Measurements from ENCODE around the gene MTURN. TPM values are rescaled to one million over a fixed set of nuclear protein-coding genes. Genes with fewer than 3 reads are reported as not detected.

MTURN gene
- total RNA-seq, 2 experiments from 2014 or later, result 38.4 to 38.9 TPM

DNA sequence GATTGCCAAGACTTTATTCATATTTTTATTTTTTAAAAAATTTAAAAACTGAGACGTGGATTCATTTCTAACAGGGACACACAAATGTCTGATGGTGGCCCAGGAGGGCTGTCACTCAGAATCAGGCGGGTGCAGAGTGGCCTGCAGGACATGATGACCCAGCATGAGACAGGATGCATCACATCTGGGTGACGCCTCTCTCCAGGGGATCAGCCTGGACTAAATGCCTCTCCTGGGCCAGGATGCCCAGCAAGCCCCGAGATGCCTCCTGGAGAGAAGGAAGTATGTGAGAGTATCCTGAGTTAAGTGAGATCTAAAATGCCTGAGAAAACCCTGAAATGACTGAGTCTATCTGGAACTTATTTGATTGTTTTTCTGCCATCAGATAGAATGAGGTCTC, 16.9 kb upstream of the MTURN start:
- intact Hi-C loops (cut with DNase I, micrococcal nuclease), result no loop called here
- Histone ChIP-seq H3K4me1 (ENCODE audit: insufficient read depth, low read length) (no peaks in the 10 kb centered on the region), H3K4me3 (ENCODE audit: low read length) (no peak overlapping the region), H3K27ac (ENCODE audit: low read depth in 1 of 2, low read length in 2 of 2) (no peak overlapping the region), H3K27me3 (ENCODE audit: control insufficient read depth in 1 of 2, insufficient read depth in 2 of 2, low read length in 2 of 2) (no peaks in the 10 kb centered on the region), H3K36me3 (ENCODE audit: insufficient read depth, low read length) (no peaks in the 10 kb centered on the region), H3K9me3 (ENCODE audit: control insufficient read depth in 1 of 2, insufficient read depth in 1 of 2, low read length in 2 of 2) (no peaks in the 10 kb centered on the region)
- H3K9me3 Mint-ChIP-seq, result peaks cover 6% of the 10 kb centered on the region
- ChIA-PET POLR2A (no interaction called here), CTCF (no interaction called here)
- DNase-seq (no peak), ATAC-seq (ENCODE audit: poor library complexity) (no peak)
- no peaks in the 10 kb centered on the region for H3K27me3 Mint-ChIP-seq
- no peak overlapping the region for H3K27ac Mint-ChIP-seq
- TF ChIP-seq, protein P1, sequence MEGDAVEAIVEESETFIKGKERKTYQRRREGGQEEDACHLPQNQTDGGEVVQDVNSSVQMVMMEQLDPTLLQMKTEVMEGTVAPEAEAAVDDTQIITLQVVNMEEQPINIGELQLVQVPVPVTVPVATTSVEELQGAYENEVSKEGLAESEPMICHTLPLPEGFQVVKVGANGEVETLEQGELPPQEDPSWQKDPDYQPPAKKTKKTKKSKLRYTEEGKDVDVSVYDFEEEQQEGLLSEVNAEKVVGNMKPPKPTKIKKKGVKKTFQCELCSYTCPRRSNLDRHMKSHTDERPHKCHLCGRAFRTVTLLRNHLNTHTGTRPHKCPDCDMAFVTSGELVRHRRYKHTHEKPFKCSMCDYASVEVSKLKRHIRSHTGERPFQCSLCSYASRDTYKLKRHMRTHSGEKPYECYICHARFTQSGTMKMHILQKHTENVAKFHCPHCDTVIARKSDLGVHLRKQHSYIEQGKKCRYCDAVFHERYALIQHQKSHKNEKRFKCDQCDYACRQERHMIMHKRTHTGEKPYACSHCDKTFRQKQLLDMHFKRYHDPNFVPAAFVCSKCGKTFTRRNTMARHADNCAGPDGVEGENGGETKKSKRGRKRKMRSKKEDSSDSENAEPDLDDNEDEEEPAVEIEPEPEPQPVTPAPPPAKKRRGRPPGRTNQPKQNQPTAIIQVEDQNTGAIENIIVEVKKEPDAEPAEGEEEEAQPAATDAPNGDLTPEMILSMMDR (IDR thresholded peaks at IDR 0.05), result no peak
- H3K4me1 Mint-ChIP-seq (ENCODE audit: low read depth), result peaks cover 9% of the 10 kb centered on the region
- H3K36me3 Mint-ChIP-seq (ENCODE audit: low read depth), result peaks cover 13% of the 10 kb centered on the region
- no peak overlapping the region for H3K4me3 Mint-ChIP-seq

DNA sequence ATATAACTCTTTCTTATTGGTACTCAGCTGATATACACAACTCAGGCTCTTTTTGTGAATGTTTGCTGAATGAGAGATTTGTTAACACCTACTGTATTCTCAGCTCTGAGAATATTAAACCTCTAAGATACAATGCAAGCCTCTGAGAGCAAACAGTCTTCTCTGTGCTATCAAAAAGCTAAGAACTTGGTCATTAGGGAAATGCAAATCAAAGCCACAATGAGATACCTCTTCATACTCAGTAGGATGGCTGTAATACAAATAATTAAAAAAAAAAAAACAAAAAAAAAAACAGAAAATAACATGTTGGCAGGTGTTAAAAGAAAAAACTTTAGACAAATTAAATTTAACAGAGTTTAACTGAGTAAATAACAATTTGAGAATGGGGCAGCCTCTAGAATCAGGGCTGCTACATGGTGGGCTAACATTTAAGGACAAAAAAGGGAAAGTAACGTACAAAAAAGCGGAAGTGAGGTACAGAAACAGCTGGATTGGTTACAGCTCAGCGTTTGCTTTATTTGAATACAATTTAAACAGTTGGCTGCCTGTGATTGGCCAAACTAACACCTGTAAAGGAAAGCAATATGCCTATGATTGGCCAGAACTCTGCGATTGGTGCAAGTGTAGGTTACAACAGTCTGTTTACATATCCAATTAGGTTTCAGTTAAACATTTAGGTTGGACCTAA, 14.8 kb upstream of the MTURN start:
- no peak overlapping the region for H3K27ac Mint-ChIP-seq
- no peaks in the 10 kb centered on the region for H3K9me3 ChIP-seq (ENCODE audit: control insufficient read depth in 1 of 2, insufficient read depth in 1 of 2, low read length in 2 of 2)
- TF ChIP-seq, protein P1 (IDR thresholded peaks at IDR 0.05), result no peak
- peaks cover 2% of the 10 kb centered on the region for H3K4me1 Mint-ChIP-seq (ENCODE audit: low read depth)
- DNase-seq (no peak), ATAC-seq (ENCODE audit: poor library complexity) (no peak)
- no peaks in the 10 kb centered on the region for H3K4me1 ChIP-seq (ENCODE audit: insufficient read depth, low read length)
- POLR2A ChIA-PET, result interaction anchor here (0.6 kb wide), 1 partner anchor 42 kb away, joined by 3 read pairs; no protein-coding TSS in a partner anchor
- no peak overlapping the region for H3K27ac ChIP-seq (ENCODE audit: low read depth in 1 of 2, low read length in 2 of 2)
- H3K9me3 Mint-ChIP-seq, result no peaks in the 10 kb centered on the region
- intact Hi-C loops (cut with DNase I, micrococcal nuclease), result no loop called here
- no peaks in the 10 kb centered on the region for H3K36me3 ChIP-seq (ENCODE audit: insufficient read depth, low read length)
- H3K27me3 Mint-ChIP-seq, result no peaks in the 10 kb centered on the region
- no peaks in the 10 kb centered on the region for H3K27me3 ChIP-seq (ENCODE audit: control insufficient read depth in 1 of 2, insufficient read depth in 2 of 2, low read length in 2 of 2)
- H3K4me3 ChIP-seq (ENCODE audit: low read length), result no peak overlapping the region
- peaks cover under 1% of the 10 kb centered on the region for H3K36me3 Mint-ChIP-seq (ENCODE audit: low read depth)
- no peak overlapping the region for H3K4me3 Mint-ChIP-seq
- CTCF ChIA-PET, result no interaction called here

DNA sequence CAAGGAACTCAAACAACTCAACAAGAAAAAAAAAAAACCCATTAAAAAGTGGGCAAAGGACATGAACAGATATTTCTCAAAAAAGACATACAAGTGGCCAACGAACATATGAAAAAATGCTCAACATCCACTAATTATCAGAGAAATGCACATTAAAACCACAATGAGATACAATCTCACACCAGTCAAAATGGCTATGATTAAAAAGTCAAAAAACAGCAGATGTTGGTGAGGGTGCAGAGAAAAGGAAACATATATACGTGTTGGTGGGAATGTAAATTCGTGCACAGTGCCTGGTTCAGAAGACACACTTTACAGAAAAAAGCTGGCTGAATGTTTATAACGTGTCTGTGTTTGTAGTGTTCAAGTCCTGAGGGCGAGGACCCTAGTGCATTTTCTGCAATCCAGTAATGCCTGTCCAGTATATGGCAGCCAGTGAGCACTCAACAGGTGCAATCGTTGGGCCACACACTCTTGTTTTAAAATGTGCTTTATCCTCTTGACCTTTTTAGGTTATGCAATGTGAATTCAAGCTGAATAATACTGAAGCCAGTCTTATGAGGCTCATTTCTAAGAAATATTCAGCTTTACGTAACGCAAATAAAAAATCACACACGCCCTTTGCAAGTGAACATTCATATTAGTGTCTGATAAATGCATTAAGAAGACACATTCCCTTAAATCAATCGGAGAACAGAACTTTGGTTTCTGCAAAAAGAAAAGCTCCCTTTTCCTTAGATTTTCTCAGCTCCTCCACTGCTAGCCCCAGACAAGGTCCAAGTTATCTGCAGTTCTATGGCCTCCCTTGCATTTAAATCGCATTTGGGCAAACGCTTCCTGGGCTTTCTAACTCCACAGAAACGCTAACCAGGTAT, 813 bp upstream of the MTURN start:
- ChIA-PET CTCF (interaction anchor here (1.1 kb wide), 1 partner anchor 12 kb away, joined by 4 read pairs; no protein-coding TSS in a partner anchor), POLR2A (interaction anchor here (0.8 to 2.7 kb wide), 11 partner anchors 10 to 460 kb away, joined by 3 to 13 read pairs (median 5); partner anchors contain the start of gene ZNRF2)
- no peaks in the 10 kb centered on the region for H3K27me3 ChIP-seq (ENCODE audit: control insufficient read depth in 1 of 2, insufficient read depth in 2 of 2, low read length in 2 of 2)
- H3K4me1 ChIP-seq (ENCODE audit: insufficient read depth, low read length), result peaks cover 20% of the 10 kb centered on the region
- H3K4me1 Mint-ChIP-seq (ENCODE audit: low read depth), result peaks cover 20% of the 10 kb centered on the region
- H3K36me3 Mint-ChIP-seq (ENCODE audit: low read depth), result peaks cover 17% of the 10 kb centered on the region
- intact Hi-C loops (cut with DNase I, micrococcal nuclease), result loop anchor here (2.0 to 10.0 kb wide), 5 partner anchors 103 to 368 kb away; partner anchors contain the start of genes FKBP14 (in 1 of the 2), GGCT (in 1 of the 2), PLEKHA8 (in 1 of the 2) and ZNRF2 (in 1 of the 2)
- H3K4me3 ChIP-seq (ENCODE audit: low read length), result peak overlapping the region; percentile 52
- TF ChIP-seq, protein P1 (IDR thresholded peaks at IDR 0.05), result no peak
- no peaks in the 10 kb centered on the region for H3K36me3 ChIP-seq (ENCODE audit: insufficient read depth, low read length)
- ATAC-seq (ENCODE audit: poor library complexity), result no peak
- H3K27ac ChIP-seq (ENCODE audit: low read depth in 1 of 2, low read length in 2 of 2), result no peak overlapping the region
- DNase-seq, result peak in 1 of 14 experiments; percentile 11
- peak overlapping the region; percentile 89 for H3K27ac Mint-ChIP-seq
- no peaks in the 10 kb centered on the region for H3K9me3 ChIP-seq (ENCODE audit: control insufficient read depth in 1 of 2, insufficient read depth in 1 of 2, low read length in 2 of 2)
- H3K4me3 Mint-ChIP-seq, result peak overlapping the region; percentile 94
- H3K9me3 Mint-ChIP-seq, result no peaks in the 10 kb centered on the region
- H3K27me3 Mint-ChIP-seq, result peaks cover 6% of the 10 kb centered on the region

Measured in CD4-positive, alpha-beta T cell (primary cell).